ENCODE measurements around the gene MEN1.

GRCh38 chr11:64842366-64842759 lies 32.0 kb upstream of the MEN1 start:
- TF ChIP-seq, protein P1, sequence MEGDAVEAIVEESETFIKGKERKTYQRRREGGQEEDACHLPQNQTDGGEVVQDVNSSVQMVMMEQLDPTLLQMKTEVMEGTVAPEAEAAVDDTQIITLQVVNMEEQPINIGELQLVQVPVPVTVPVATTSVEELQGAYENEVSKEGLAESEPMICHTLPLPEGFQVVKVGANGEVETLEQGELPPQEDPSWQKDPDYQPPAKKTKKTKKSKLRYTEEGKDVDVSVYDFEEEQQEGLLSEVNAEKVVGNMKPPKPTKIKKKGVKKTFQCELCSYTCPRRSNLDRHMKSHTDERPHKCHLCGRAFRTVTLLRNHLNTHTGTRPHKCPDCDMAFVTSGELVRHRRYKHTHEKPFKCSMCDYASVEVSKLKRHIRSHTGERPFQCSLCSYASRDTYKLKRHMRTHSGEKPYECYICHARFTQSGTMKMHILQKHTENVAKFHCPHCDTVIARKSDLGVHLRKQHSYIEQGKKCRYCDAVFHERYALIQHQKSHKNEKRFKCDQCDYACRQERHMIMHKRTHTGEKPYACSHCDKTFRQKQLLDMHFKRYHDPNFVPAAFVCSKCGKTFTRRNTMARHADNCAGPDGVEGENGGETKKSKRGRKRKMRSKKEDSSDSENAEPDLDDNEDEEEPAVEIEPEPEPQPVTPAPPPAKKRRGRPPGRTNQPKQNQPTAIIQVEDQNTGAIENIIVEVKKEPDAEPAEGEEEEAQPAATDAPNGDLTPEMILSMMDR (IDR thresholded peaks at IDR 0.05) = no peak
- no peak for TF ChIP-seq POLR2A (IDR thresholded peaks at IDR 0.05)
